Putamen (tissue), 1 donor: ENCODE results near the gene TRIM40.

Source experiments
- DNase-seq: peaks from one replicate; pipeline ENCODE4 v3.0.0-alpha.2; 2016; ENCODE audit warnings: low spot score

Gene TRIM40

GRCh38 chr6:30149234-30149633 lies 13.3 kb downstream of the TRIM40 start:
- no peak for DNase-seq

DNA sequence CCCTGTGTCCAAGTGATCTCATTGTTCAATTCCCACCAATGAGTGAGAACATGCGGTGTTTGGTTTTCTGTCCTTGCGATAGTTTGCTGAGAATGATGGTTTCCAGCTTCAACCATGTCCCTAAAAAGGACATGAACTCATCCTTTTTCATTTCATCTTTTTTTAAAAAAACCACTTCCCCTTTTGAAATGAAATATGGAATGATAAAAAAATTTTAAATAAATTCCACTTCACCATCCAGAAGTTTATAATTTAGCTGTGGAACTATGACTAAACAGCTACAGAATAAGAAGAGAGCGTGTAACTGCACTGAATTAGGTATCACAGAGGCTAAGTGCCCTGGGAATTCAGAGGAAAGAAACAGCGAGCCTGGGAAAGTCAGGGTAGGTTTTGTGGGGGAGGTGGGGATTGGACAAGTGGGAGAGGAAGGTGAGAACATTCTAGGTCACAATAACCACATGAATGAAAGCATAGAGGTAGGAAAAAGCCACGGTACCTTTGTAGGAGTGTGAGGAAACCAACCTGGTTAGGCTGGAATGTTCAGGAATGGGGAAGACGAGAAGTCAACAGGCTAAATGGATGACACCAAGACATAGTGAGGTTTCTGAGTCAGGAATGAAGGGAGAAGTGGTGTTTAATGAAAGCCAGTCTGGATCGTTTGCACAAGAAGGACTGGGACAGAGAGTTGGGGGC lies 14.1 kb downstream of the TRIM40 start:
- DNase-seq = no peak

DNA sequence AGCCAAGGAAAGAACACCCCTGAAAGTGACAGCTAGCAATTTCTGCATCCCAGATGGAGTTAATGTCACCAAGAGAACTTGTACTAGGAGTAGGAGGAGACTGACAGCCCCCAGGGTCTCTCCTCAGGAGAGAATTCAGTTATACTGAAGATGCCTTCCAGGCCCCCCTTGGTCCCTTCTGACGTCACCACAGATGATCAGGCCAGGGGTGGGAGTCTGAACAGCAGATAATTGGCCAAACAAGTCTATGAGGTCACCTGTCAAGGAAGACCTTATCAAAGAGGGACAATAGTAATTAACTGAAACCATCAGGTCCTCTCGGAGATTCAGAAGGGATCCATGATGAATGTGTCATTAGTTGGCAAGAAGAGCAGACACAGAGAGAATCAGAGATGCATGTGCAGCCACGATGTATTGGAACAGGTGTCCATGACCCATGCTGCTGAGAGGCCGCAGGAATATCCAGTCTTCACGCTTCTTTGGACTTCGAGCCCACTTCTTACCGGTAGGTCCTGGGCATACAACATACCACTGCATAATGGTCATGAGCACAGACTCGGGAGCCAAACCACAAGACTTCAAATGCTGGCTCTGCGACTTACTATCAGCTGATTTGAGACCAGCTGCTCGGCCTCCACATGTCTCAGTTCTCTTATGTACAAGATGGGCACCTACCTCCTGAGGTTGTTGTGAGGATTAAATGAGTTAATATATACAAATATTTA lies 14.9 kb downstream of the TRIM40 start:
- no peak for DNase-seq

- no peak for DNase-seq
These were observed 15.6 kb downstream of the TRIM40 start for GRCh38 chr6:30151580-30151979.

DNA sequence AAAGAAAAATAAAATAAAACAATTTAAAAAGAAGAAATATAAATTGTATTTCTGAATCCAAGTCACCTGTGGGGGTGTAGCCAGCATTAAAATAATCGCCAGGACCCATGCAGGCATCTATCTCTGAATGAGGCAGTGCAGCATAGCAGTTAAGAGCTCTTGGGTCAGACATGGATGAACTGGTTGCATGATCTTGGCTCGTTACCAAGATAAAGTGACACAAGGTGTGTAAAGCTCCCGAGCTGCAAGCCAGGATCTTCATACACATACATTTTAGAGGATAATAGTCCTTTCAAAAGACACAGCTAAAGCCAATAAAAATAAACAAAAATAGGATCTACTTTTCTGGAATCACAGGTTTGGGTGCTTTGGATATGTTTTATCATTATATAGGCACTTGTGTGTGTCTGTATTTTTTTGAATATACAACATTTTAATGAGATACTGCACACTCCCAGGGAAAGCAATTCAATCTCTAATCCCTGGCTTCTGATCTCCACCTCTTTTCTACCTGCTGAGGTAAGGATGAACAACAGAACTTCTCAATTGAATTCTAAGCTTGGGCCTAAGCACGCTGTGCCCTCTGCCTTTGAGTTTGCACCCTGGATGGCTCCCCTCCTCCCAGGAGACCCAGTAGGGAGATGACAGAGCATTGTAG lies 16.2 kb downstream of the TRIM40 start:
- DNase-seq = no peak

DNA sequence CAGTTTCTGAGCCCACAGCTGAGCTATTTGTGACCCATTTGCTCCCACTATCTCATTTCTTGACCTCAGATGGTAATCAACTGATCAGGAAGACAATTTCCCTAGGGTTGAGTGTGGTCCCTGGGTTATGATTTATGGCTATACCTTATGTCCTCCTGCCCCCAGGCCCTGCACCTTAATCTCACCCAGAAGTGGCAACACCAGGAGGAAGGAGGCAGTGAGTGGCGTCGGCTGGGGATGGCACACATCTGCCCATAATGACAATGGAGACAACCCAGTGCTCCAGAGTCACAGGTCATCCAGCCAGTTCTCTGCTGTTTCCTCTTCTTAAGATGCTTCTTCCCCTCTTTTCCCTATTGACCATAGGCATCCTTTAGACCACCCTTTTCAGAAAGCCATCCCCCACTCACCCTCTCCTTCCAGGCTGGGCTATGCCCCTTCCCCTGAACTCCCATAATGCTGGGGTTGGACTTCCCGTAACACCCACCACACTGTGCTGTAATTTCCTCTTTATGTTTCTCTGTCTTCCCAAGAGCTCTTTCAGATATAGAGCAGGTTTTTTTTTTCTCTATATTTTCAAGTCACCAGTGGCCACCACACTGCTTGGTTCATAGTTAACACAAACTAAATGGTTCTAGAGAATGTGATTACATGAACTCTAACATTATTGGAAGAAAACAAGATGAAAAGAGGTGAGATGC lies 17.1 kb downstream of the TRIM40 start:
- DNase-seq = no peak

DNA sequence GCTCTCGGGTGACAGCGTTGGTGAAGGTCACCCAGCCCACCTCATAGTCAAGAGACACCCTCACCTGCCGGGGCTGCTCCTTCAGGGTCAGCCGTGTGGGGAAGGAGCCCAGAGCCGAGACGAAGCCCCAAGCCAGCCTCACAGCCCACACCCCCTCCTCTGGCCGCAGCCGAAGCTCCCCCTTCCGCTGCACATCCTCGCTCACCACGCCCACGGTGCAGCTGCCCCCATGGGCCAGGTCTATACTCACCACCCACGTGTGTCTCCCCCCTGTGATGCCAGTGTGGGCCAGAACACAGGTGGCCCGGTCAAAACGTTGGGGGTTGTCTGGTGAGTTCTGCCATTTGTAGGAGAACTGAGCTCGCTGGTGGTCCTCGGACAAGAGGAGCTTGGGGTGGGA lies 18.1 kb downstream of the TRIM40 start:
- DNase-seq = no peak

GRCh38 chr6:30154709-30155519 lies 19.0 kb downstream of the TRIM40 start:
- no peak for DNase-seq

- no peak for DNase-seq
These were observed 19.8 kb downstream of the TRIM40 start for GRCh38 chr6:30155520-30156261.

- DNase-seq = no peak
These were observed 20.3 kb downstream of the TRIM40 start for GRCh38 chr6:30156262-30156599.

DNA sequence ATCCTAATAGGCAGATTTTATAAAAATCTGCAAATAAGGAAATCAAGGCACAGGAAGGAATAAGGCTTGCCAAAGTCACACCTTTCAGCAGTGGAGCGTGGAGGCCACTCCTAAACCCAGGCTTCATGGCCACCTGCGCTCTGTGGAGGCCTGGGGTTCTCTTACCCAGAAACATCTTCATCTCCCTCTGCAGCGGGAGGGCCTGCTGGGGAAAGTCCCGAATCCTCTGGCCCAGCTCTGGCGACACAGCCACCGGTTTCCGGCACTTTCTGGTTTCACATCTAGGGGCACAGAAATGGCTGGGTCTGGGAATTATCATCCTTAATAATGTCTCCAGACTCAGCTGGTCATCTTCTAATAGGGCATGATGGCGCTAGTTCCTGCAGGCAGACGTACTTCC lies 20.8 kb downstream of the TRIM40 start:
- DNase-seq = no peak

DNA sequence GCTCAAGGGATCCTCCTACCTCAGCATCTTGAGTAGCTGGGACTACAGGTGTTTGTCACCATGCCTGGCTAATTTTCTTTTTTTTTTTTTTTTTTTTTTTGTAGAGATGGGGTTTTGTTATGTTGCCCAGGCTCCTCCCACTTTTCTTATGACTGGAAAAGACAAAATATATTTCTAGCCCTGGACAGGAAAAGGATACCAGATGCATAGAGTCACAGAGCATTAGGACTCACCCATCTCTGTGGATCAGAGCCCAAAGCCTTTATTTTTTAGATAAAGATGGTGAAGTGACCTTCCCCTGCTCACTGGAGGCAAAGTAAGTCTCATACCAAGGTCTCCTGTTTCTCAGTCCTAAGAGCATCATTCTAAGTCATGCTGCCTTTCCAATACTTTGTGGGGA lies 21.6 kb downstream of the TRIM40 start:
- DNase-seq = no peak

GRCh38 chr6:30157999-30158398 lies 22.1 kb downstream of the TRIM40 start:
- DNase-seq = no peak

- DNase-seq = no peak
These were observed 22.6 kb downstream of the TRIM40 start for GRCh38 chr6:30158475-30159040.

DNA sequence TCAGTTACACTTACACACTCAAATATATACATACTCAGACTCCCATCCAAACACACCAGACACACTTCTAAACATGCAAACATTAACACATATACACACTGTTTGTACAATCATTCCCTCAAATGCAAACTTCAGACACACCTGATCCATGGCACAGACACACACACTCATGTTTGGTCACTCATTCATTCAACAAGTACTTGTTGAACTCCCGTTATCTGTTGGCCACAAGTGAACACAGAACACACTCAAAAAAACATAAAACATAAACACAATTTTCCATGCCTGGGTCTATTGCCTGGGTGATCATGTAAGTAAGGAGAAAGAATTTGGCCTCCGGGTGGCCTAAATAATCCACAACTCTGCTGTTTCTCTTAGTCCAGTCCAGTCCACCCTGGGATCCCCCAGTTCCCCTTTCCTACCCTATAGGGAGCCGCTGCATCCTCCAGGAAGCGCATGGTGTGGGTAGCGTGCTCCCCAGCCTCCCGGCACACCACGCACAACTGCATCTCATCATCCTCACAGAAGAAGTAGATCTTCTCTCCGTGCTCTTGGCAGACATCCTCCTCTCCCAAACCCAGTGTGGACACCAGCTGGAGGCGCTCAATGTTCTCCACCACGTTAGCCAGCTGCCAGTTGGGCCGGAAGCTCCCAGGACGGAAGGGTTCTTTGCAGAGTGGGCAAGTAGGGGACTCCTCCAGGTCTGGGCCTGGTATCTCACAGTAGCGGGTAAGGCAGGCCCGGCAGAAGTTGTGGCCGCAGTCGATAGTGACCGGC lies 24.3 kb downstream of the TRIM40 start:
- no peak for DNase-seq

DNA sequence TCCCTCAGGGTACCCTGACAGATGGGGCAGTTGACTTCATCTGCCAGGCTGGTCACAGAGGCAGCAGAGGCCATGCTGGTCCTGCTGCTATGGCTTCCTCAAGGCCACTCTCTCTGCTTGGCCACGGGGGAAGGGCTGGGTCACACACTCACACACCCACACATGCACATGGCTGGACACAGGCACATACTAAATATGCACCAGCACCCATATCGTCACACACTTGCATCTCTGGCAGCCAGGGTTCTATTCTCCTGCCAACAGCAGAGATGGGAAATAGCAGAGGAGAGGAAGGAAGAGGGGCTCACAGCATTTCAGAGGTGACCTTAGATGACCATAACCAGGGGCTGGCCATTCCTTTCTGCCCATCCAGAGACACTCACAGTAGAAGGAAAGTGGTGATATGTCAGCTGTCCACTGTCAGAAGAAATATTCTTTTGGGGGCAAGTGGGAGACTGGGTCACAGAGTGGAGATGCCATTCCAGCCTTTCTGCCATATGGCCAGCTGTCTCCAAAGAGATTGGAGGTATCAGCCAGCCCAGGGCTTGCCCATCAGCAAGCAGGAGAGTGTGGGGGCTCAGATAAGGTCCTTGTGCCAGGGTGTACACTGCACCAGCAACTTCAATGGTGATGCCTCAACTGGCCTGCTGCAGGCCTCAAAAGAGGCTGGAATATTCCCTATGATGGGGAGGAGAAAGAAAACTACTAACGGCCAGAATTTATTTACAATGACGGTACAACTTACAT lies 25.0 kb downstream of the TRIM40 start, which contains the start of gene TRIM10:
Gene TRIM10, minus strand, starts transcription at position 427 of the 747 bp plus-strand sequence. Its CDS starts 353 bp downstream, at position 74.
- no peak for DNase-seq

- no peak for DNase-seq
These were observed 26.5 kb downstream of the TRIM40 start for GRCh38 chr6:30162265-30163089.
